GM21381 (cell line): Measurements from ENCODE around the gene HSPA12B.

Experiments used
- ATAC-seq: cut with Tn5 transposase; IDR thresholded peaks from one replicate; pipeline ENCODE4 v1.9.1; 2021; ENCODE audit warnings: mild to moderate bottlenecking, moderate library complexity; ENCODE audit not compliant: unreplicated experiment

HSPA12B gene

DNA sequence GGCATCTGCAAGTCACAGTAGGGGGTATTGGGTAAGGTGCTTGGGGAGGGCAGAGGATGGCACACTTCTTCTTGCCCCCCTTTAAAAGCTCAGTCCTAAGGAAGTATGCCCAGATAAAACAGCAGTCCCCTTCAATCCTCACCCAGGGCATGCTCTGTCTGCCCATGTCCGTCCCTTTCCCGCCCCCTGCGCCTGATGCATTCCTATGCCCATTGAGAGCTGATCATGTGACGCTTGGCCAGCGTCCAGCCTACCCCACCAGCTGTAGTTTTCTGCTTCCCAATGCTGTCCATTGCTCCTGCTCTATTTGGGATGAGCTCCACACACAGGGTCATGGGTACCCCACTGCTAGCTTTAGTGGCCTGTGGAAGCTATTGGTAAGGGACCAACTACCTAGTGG is 28.4 kb upstream of the HSPA12B start:
- ATAC-seq, result no peak

DNA sequence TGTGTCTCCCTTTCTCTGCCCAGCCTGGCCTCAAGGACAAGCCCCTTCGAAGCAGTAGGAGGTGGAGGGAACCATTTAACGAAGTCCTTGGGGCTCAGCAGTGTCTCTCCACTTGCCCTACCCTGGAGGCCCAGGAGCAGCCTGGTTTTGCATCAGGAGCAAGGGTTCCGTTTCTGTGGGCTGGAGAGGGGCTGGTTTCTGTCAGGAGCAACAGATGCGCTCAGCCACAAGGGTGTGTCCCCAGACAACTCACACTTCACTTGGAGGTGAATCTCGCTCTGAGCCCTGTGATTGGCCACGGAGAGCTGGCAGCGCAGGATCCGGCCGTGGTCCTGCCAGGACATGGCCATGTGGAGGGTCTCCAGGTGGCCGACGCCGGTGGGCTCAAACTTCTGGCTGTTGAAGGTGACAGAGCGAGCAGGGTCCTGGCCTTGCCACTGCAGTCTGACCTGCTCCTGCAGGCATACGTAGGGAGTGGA is 27.0 kb upstream of the HSPA12B start:
- ATAC-seq, result no peak

DNA sequence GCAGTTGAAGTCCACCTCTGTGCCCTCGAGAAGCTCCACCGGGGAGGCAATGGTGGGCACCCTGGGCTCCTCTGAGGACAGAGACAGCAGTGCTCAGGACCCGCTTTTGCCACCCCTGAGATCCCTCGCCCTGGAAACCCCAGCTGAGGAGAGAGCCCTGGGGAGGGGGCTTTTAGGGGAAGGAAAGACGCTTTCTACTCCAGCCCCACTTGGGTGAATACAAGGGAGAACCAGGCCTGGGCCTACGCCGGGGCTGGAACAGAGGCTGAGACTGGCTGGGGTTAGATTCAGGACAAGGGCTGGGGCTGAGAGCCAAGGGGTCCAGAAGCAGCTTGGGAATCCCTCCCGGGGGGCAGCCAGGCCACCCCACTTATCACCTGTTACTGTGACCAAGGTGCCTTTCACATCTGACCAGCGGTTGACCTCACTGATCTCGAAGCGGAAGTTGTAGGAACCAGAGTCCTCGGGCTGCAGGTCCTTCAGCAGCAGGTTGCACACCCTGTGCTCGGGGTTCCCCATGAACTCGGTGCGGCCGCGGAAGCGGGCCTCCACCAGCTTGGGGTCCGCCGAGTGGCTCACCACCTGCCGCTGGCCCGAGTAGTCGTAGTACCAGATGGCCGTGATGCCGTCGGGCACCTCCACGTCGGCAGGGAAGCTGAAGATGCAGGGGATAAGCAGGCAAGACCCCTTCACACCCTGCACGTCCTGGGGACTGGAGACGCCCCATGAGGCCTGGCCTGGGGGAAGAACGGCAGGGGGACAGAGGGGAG is 26.3 kb upstream of the HSPA12B start:
- no peak for ATAC-seq

DNA sequence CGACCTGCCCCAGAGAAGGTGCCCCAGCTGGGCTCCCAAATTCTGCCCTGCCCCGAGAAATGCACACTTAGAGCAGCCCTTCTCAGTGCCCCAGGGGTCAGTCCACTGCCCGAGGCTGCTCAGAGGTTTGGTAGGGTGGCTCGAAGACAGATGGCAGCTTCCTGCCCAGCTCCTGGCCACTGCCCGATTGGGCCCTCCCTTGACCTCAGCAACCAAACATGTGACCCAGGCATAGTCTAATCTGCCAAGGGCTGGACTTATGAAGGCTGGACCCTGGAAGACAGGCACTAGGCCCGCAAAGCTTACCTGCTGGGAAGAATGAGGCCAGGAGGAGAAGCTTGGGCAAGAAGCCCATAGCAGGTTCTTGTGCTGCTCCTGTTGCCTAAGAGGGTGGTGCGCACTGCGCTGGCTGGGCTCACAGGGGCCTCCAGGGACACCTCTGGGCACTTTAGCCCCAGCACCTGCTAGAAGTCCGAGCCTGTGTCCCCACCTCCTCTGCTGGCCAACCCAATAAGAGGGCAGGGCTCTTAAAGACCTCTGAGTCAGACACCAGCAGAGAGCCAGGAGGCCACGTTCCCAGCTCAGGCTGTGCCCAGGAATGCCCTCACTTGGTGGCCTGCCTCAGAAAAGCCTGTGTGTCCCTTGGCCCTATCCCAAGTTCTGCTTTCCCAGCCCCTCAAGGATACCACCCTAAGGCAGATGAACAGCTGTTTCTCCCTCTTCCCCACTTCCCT is 25.5 kb upstream of the HSPA12B start:
- no peak for ATAC-seq

DNA sequence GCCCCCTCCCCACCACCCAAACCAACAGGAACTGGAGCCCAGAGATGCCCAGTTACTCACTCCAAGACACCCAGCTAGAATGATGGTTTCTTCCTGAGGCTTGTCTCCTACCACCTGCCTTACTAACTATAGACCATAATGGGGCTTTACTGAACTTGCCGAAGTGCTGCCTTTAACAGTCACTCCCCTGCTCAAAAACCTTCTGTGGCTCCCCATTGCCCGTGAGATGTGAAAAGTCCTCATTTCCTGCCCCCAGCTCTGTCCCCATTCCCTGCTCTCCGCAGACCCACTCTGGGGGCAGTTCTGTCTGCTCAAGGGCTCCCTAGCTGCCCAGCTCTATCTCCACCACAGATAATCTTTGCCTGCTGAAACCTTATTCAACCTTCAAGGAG is 25.0 kb upstream of the HSPA12B start:
- no peak for ATAC-seq

DNA sequence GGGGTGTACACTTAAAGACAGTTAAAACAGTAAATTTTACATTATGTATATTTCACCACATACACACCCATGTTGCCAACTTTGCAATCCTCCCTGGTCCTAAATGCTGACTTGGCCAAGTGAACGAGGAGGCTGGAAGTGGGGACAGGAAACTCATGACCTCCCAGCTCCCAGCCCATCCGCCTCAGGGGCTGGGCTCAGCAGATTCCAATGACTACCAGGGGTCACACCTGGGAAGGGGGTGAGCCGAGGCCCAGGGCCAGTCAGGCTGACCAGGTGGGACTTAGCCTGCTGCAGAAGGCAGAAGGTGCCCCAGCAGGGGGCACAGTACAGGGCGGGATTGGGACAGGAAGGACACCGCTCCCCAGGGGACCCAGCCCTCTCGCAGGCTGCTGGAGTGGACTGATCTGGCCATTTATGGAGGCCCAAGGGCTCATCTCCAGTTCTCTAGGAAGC is 22.4 kb upstream of the HSPA12B start:
- no peak for ATAC-seq

DNA sequence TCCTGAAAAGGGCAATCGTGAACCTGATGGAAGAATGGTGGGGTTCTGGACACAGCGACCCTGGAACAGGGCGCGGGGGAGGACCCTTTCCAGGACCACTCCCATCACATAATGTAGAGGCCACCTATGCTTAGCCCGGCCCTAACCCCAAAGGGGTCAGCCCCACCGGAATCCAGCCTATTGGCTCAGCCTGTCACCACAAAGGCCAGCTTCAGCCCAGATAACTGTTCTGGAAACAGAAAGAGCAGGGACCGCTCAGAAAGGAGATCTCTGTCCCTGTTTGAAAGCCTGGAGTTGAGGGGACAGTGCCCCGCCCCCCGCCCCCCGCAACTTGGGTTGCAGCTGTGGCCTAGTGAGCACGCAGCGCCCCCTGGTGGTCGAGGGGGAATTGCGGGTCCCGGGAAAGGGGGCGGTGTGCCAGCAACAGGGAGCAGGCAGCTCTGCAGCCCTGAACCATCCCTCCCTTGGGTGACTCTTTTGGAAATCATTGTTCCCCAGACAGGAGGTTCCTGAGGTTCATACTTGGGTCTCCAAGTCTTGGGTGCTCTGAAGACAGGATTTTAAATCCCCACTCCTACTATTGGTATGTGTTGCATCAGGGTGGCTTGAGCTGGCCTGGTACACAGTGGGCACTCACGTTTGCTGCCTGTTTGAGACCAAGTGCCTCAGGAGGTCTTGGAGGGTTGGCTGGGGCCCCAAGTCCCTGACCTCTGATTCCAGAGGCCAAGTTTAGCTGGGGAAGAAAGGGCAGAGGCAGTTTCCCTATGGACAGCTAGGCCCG is 21.6 kb upstream of the HSPA12B start:
- ATAC-seq, result no peak

DNA sequence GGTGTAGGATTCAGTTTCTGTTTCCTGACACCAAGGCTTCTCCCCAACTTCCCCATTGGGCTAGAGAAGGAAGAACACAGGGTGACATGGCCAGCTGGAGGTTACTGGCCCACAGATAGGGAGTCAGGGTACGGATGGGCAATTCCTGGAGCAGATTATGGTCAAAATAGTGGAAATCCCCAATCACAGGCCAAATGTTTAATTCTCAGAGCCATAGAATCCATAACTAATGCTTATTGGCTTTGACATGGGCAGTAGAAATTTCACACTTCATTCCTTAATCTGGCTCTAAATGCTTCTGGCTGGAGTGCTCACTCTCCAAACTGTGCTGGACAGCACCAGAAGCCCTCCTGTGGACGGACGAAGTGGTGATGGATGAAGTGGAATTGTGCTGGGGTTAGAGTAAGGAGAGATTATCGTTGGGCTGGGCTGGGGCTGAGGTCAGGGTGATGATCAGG is 21.0 kb upstream of the HSPA12B start:
- no peak for ATAC-seq

DNA sequence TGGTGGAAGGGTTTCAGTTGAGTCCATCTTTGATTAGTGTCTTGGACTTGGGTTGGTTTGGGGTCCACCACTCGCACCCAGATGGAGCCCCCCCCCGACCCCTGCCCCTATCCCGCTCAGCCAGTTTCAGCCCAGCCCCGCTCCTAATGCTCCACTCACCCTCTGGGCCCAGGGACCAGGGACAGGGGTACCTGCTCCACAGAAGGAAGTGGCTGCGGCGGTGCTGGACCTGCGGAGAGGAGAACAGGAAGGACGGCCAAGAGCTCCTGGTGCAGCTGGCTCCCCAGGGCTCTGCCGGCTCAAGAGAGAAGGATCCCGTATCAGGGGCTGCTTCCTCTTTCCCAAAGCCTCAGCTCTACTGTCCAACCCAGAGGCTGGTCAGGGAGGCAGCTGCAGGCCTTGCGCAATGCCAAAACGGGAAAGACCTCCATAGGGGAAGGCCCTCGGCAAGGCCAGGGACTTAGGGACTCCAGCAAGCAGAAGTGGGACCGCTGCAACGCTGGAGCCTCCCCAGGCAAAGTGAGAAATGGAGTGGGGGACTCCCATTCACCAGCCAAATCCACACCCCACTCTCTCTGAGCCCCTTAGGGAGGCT is 20.1 kb upstream of the HSPA12B start, which contains the start of gene SIGLEC1:
SIGLEC1 (minus strand) TSS at position 322 of the 595 bp plus-strand sequence. CDS start 5,472 bp downstream, outside the sequence.
- ATAC-seq, result no peak

DNA sequence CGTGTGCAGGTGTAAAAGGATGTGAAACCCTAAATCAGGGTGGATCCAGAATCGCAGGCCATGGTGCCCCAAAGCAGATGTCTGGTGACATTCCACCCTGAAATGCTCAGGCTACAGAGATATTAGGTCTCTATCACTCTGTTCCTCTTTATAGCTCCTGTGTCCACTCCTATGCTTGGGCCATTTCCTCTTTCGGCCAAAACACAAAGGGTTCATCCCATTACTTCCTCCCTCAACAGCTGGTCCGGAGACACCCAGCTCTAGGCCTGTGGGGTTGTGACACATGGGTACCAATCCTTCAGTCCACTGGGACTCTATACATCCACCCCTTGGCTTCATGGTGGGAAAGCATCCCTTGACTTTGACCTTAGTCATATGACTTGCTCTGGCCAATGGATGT is 18.4 kb upstream of the HSPA12B start:
- ATAC-seq, result no peak

DNA sequence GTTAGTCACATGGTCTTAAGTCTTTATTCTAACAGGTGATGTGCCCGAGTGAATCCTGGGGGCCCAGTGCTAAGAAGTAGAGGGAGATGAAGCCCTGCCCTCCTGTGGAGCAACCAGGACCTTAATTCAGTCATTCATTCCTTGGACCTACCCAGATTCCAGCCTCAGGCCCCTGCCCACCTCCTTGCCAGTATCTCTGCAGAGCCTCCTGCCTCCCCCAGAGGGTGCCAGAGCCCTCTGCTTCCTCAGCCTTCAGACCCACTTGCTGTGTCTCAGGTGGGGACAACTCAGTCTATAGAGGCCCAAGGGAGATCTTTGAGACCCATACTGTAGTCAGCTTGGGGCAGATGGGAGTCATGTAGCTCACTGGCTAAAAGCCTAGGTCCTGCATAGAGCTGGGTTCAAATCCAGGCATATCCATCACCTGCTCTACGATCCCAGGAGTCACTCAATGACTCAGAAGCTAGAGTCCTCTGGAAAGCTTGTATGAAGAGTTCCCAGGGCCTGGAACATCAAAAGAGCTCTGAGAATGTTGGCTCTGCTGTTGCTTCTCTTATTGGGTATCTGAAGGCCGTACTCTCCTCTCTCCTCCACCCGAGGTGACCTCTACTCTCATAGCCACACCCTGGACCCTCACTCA is 16.2 kb upstream of the HSPA12B start:
- ATAC-seq, result no peak

DNA sequence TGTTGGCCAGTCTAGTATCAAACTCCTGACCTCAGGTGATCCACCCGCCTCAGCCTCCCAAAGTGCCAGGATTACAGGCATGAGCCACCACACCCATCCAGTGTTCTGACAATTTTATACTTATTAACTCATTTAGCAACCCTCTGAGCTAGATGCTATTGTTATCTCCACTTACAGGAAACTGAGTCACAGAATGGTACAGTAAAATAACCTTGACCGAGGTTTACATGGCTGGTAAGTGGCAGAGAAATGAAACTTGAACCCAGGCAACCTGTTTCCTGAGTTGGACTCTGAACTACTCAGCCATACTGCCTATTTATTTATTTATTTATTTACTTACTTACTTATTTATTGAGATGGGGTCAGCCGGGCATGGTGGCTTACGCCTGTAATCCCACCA is 13.4 kb upstream of the HSPA12B start:
- ATAC-seq, result no peak

DNA sequence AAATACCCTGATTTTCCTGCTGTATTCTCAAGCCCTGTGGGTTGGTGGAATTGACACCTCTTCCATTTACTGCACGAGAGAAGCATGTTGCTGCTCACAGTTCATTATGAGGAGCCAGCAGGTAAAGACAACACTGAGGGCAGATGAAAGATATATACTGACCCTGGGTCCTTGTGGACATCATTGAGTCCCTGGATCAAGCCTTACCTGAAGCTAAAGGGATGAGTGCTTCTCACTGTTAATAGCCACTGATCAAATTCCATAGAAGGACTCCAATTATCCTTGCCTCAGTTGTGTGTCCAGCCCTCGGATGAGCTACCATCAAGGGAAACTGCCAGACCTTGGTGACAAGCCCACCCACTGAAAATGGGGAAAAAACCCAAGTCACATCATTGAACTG is 12.4 kb upstream of the HSPA12B start:
- no peak for ATAC-seq

DNA sequence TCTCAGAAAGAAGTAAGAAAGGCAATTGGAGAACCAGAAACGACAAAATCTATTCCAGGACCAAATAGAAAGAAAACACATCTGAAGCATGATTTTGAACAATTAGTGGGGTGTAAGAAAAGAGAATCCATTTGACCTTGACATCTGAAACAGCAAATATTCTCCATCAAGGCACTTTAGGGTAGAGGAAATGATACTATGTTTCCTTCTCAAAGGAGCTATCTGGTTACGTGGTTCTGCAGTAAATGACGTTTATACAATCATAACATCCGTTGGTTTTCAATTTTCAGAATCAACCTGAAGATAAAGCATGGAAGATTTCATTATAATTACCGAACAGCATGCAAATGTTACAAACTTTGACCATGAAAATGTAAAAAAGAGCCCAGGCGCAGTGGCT is 11.9 kb upstream of the HSPA12B start:
- ATAC-seq, result no peak

DNA sequence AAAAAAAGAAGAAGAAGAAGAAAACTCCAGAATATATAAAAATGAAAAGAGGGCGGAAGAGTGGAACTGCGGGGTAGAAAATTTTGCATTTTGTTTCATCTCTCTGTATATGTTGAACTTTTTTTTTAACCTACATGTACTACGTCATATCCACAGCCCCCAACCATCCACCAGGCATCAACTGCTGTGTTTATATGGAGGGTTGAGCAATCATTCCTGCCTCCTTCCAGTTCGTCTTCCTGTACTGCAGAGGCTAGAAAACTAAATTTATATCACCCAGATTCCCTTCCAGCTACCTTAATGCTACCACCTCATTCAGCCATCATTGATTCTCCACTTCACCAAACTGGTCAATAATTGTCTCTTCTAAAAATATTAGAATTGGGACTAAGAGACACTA is 10.6 kb upstream of the HSPA12B start:
- ATAC-seq, result no peak

DNA sequence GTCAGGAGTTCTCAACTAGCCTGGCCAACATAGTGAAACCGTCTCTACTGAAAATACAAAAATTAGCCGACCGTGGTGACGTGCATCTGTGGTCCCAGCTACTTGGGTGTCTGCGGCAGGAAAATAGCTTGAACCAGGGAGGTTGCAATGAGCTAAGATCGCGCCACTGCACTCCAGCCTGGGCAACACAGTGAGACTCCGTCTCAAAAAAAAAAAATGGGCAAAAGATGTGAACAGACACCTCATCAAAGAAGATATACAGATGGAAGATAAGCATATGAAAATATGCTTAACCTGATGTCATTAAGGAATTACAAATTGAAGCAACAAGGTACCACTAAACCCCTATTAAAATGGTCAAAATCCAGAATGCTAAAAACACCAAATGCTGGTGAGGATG is 9.2 kb upstream of the HSPA12B start:
- ATAC-seq, result no peak

DNA sequence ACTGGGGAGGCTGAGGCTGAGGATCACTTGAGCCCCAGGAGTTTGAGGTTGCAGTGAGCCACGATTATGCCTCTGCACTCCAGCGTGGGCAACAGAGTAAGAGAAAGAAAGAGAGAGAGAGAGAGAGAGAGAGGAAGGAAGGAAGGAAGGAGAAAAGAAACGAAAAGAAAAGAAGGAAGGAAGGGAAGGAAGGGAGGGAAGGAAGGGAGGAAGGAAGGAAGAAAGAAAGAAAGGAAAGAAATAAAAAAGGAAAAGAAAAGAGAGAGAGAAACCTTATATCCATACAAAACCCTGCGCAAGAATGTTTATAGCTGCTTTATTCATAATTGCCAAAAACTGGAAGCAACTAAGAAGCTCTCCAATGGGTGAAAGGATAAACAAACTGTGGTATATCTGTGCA is 8.1 kb upstream of the HSPA12B start:
- no peak for ATAC-seq

DNA sequence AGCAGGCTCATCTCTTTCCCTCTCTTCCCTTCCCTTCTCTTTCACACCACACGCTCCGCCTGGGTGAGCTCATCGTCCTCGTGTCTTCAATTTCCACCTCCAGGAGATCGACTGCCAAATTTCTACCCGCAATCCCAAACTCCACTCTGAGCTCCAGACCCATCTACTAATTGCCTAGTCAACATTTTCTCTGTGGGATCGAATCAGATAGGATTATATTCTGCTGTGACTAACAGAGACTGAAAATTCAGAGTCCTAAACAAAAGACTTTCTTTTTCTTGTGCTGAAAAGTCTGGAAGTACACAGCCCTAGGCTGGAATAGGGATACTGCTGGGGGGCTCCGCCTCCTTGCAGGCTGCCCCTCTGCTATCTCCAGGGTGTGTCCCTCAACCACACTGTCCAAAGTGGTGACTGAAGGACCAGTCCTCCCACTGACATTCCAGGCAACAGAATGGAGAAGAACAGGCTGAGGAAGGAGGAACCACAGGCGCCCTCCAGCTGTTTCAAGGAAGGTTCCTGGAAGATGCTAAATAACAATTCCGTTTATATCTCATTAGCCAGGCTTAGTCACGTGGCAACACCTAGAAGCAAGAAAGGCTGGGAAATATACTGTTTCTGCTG is 5.0 kb upstream of the HSPA12B start:
- ATAC-seq, result no peak

DNA sequence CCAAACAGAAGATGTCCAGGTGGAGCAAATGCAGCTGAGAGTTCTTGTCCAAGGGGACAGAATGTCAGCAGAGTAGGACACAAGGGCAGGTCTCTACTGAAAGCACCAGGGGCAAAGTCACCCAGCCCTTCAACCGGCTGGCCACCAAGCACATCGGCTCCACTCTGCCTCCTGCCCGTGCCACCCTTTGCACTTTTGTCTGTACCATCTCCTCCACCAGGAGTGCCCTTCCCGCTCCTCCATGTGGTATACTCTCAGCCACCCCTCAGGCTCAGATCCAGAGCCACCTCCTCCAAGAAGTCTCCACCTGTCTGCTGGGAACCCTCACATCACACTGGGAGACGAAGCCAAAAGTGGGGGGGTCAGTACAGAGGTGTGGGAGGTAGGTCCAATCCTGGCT is 4.1 kb upstream of the HSPA12B start:
- no peak for ATAC-seq

DNA sequence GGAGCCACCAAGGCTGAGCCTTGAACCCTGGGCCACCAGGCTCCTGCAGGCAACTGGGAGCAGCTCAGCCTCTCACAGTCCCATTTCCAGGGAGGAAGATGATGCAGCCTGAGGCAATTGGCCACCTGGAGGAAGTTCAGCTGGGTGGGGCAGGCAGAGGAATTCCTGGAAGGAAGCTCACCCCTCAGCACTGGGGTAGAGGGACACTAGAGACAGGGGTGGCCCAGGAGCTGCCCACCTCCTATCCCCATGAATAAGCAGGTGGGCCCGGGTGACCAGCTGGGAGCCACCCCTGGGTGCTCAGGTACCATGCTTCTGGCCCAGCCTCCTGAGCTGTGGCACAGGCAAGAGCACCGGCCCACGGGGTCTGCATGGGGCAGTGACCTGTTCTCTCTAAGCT is 3.6 kb upstream of the HSPA12B start:
- ATAC-seq, result no peak
